DOHH2 (cell line): Measurements from ENCODE around the gene CNTD1.

Experiments
- H3F3A ChIP-seq: fragments of 200-600 bp; sonication (generic), shearing (Covaris generic); 2 replicates; pipeline ENCODE4 v1.6.0; 2016; ENCODE audit warnings: antibody characterized with exemption, mild to moderate bottlenecking; ENCODE audit not compliant: control insufficient read depth, insufficient read depth
- H3K27ac ChIP-seq: fragments of 200-600 bp; sonication (generic); 2 replicates; pipeline ENCODE4 v1.5.1; 2014; ENCODE audit warnings: low read depth, mild to moderate bottlenecking, low read length, moderate library complexity
- H3K27me3 ChIP-seq: fragments of 200-600 bp; sonication (generic); 2 replicates; pipeline ENCODE4 v1.6.1; 2014; ENCODE audit warnings: mild to moderate bottlenecking, low read length, mixed read lengths; ENCODE audit not compliant: control insufficient read depth
- H3K36me3 ChIP-seq: fragments of 200-600 bp; sonication (generic); 2 replicates; pipeline ENCODE4 v1.6.1; 2014; ENCODE audit warnings: mild to moderate bottlenecking, low read length, moderate library complexity, mixed read lengths; ENCODE audit not compliant: control insufficient read depth
- H3K4me1 ChIP-seq: fragments of 200-600 bp; sonication (generic); 2 replicates; pipeline ENCODE4 v1.6.1; 2014; ENCODE audit warnings: mild to moderate bottlenecking, low read length, mixed read lengths; ENCODE audit not compliant: control insufficient read depth
- H3K4me2 ChIP-seq: fragments of 200-600 bp; sonication (generic); 2 replicates; pipeline ENCODE4 v1.6.0; 2014; ENCODE audit warnings: mild to moderate bottlenecking, low read length, moderate library complexity
- H3K4me3 ChIP-seq: fragments of 200-600 bp; sonication (generic); 2 replicates; pipeline ENCODE4 v1.5.1; 2014; ENCODE audit warnings: mild to moderate bottlenecking, low read length, mixed read lengths
- H3K79me2 ChIP-seq: fragments of 200-600 bp; sonication (generic); 2 replicates; pipeline ENCODE4 v1.6.1; 2014; ENCODE audit warnings: mild to moderate bottlenecking, low read length, mixed read lengths; ENCODE audit not compliant: control insufficient read depth
- H3K9me2 ChIP-seq: fragments of 200-600 bp; sonication (generic); replicated peaks from 2 replicates; pipeline ENCODE4 v1.6.1; 2014; ENCODE audit warnings: mild to moderate bottlenecking, low read length, mixed read lengths; ENCODE audit not compliant: control insufficient read depth
- H3K9me3 ChIP-seq: fragments of 200-600 bp; sonication (generic); 2 replicates; pipeline ENCODE4 v1.6.1; 2014; ENCODE audit warnings: antibody characterized with exemption, low read length, mixed read lengths; ENCODE audit not compliant: control insufficient read depth, insufficient read depth
- H4K20me1 ChIP-seq: fragments of 200-600 bp; sonication (generic); 2 replicates; pipeline ENCODE4 v1.6.0; 2014; ENCODE audit warnings: low read depth, mild to moderate bottlenecking, antibody characterized with exemption, low read length, moderate library complexity; ENCODE audit not compliant: control insufficient read depth, insufficient read depth
- CTCF ChIP-seq: fragments of 200-600 bp; sonication (generic); IDR thresholded peaks from one replicate; pipeline ENCODE4 v1.5.1; 2014; ENCODE audit warnings: antibody characterized with exemption, mild to moderate bottlenecking, low read depth, low read length; ENCODE audit not compliant: poor library complexity, severe bottlenecking
- EZH2phosphoT487 ChIP-seq: fragments of 200-600 bp; sonication (generic); IDR thresholded peaks from 2 replicates; pipeline ENCODE4 v1.6.1; 2017; ENCODE audit warnings: borderline replicate concordance, mild to moderate bottlenecking, antibody characterized with exemption, low read length, moderate library complexity, mixed read lengths

CNTD1 gene

GRCh38 chr17:42792545-42792944, 6.1 kb upstream of the CNTD1 start:
- Histone ChIP-seq H3K9me3 (no peaks in the 10 kb centered on the region), H3K4me1 (peaks cover 3% of the 10 kb centered on the region), H4K20me1 (no peaks in the 10 kb centered on the region), H3K36me3 (no peaks in the 10 kb centered on the region), H3K27ac (no peak overlapping the region), H3K4me3 (no peak overlapping the region), H3K27me3 (peaks cover 15% of the 10 kb centered on the region), H3F3A (no peaks in the 10 kb centered on the region), H3K79me2 (no peaks in the 10 kb centered on the region; the same call in 1 of the 2 replicates), H3K9me2 (no peaks in the 10 kb centered on the region), H3K4me2 (no peak overlapping the region)
- TF ChIP-seq EZH2phosphoT487 (no peak), CTCF (no peak)

GRCh38 chr17:42795061-42795460, 3.6 kb upstream of the CNTD1 start:
- peaks cover 13% of the 10 kb centered on the region for H3K4me1 ChIP-seq
- H3K4me2 ChIP-seq: no peak overlapping the region
- H3K27ac ChIP-seq: no peak overlapping the region
- H4K20me1 ChIP-seq: no peaks in the 10 kb centered on the region
- H3K9me3 ChIP-seq: no peaks in the 10 kb centered on the region
- H3K27me3 ChIP-seq: peaks cover 15% of the 10 kb centered on the region
- H3K4me3 ChIP-seq: no peak overlapping the region
- no peaks in the 10 kb centered on the region for H3F3A ChIP-seq
- H3K79me2 ChIP-seq: peaks cover 6% of the 10 kb centered on the region
- no peaks in the 10 kb centered on the region for H3K9me2 ChIP-seq
- no peak for TF ChIP-seq EZH2phosphoT487
- no peak for TF ChIP-seq CTCF
- H3K36me3 ChIP-seq: no peaks in the 10 kb centered on the region

DNA sequence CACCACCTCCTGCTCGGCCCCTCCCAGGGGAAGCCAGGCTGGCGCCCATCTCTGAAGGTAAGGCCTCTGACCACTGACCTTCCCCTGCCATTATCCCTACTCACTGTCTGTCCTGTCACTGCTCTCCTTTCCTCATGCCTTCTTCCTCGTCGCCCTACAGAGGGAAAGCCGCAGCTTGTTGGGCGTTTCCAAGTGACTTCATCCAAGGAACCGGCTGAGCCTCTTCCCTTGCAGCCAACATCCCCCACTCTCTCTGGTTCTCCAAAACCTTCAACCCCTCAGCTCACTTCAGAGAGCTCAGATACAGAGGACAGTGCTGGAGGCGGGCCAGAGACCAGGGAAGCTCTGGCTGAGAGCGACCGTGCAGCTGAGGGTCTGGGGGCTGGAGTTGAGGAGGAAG, 3.2 kb upstream of the CNTD1 start:
- Histone ChIP-seq H3K9me2 (no peaks in the 10 kb centered on the region), H3K4me1 (peaks cover 13% of the 10 kb centered on the region)
- TF ChIP-seq EZH2phosphoT487: no peak
- no peak for TF ChIP-seq CTCF

More for the DNA sequence above, 3.2 kb upstream of the CNTD1 start:
- H3K79me2 ChIP-seq: peaks cover 6% of the 10 kb centered on the region
- no peak overlapping the region for H3K4me3 ChIP-seq
- no peak overlapping the region for H3K4me2 ChIP-seq
- H3K9me3 ChIP-seq: no peaks in the 10 kb centered on the region
- H3K27ac ChIP-seq: no peak overlapping the region
- no peaks in the 10 kb centered on the region for H3K36me3 ChIP-seq
- no peaks in the 10 kb centered on the region for H3F3A ChIP-seq
- H4K20me1 ChIP-seq: no peaks in the 10 kb centered on the region
- H3K27me3 ChIP-seq: peaks cover 13% of the 10 kb centered on the region
